ENCODE data around the gene FLYWCH2.

FLYWCH2 gene

DNA sequence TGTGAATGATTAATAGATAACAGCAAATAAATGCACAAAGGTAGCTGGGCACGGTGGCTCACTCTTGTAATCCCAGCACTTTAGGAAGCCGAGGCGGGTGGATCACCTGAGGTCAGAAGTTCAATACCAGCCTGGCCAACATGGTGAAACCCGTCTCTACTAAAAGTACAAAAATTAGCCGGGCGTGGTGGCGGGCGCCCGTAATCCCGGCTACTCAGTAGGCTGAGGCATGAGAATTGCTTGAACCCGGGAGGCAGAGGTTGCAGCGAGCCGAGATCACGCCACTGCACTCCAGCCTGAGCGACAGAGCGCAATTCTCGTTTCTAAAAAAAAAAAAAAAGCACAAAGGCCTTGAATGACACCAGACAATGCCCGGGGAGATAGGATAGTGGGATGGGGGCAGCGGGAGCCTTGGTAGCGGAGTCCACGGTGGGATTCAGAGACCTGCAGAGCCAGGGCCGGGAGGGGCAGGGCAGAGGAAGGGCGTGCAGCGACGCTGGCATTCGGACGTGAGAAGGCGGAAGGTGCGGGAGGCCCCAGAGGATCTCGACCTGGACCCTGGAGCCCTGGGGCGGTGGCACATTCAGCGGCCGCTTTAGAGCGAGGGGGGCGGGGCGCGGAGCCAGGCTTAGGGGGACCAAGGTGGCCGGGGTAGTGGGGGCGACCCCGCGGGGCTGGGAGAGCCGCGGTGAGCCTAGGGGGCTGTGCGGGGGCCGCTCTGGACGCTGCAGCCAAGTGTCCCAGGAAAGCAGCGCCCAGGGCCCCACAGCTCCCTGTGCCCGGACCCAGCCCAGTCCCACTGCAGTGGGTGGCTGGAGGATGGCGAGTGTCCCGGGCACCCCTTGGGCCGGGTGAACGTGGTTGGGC, 999 bp upstream of the FLYWCH2 start:
- DNase-seq (ENCODE audit: low read depth): no peak

DNA sequence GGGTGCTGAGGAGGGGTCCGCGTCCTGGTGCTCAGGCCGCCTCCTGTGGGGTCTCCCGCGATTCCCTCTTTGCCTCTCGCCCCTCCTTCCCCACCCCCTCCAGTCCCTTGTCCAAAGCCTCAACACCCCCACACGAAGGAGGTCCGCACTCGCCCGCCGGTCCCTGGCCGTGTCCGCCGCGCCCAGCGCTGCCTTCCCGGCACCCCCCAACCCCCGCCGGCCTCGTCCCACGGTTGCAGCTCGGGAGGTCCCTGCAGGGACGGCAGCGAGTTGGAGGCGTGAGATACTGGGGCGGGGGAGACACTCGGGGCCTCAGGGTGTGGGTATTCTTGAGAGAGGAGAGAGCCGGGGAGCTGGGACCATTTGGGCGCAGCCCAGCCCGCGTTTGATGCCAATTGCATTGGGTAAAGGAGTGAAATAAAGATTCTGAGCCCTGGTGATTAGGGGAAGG, 468 bp downstream of the FLYWCH2 start:
- DNase-seq (ENCODE audit: low read depth): no peak

DNA sequence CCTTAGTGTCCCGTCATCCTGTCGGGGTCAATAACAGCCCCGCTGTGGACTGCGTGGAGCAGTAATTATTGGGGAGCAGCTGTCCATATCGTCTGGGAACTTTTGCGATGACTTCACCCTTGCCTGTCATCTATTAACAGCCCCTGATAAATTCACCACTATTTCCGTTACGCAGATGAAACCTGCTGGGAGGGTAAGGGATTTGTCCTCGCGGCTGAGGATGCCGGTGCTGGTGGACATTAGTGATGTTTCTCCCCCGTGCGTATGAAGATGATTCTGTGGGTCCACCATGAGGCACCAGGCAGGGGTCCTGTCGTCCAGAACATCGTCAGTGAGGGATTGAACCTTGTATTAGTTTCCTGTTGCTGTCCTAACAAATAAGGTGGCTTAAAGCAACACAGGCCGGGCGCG, 1.0 kb downstream of the FLYWCH2 start:
- no peak for DNase-seq (ENCODE audit: low read depth)

DNA sequence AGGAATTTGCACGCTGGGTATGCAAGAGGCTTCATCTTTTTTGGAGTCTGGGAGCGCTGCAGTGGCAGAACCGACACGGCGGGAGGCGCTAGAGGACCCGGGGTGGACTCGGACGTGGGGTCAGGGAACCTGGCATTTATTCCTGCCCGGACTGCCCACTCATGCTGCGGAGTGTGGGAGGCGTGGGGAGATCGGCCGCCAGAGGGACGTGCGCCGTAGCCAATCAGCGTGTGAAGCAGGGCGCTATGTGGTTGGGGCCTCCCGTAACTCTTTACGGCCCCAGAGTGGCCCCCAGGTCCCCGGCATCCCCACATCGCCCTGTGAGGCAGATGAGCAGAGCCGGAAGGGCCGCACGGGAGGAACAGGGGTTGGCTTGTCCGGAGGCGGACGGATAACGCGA, 11.2 kb downstream of the FLYWCH2 start:
- DNase-seq (ENCODE audit: low read depth): no peak

DNA sequence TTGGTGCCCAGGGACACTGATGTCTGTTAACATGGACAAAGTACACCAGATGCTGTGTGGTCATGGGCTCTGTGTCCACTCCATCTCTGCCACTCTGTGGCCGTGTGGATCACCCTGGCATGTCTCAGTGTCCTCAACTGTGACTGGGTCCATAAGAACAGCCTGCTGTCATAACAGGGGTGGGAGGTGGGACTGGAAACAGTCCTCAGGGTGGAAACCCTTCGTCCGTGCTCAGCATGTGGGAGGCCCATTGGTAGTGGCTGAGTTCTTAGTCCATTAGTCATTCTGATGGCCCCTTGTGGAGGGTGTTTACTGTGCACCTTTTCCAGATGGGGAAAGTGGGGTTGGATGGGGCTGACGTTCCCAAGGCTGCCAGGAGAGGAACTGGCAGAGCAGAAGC, 12.8 kb downstream of the FLYWCH2 start:
- DNase-seq (ENCODE audit: low read depth): no peak

DNA sequence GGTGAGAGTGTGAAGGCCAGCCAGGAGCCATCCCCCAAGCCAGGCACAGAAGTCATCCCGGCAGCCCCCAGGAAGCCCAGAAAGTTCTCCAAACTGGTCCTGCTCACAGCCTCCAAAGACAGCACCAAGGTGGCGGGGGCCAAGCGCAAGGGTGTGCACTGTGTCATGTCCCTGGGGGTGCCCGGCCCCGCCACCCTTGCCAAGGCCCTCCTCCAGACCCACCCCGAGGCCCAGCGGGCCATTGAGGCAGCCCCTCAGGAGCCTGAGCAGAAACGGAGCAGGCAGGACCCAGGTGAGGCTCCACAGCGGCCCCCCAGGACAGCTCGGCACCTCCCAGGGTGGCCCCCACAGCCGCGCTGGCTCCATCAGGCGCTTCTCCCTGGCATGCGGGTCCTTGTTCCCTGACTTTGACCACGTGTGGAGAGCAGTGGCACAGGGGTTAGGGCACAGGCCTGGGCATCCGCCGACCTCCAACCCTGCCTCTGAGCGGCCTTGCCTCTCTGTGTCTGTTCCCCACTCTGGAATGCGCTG, 13.5 kb downstream of the FLYWCH2 start:
- DNase-seq (ENCODE audit: low read depth): no peak

DNA sequence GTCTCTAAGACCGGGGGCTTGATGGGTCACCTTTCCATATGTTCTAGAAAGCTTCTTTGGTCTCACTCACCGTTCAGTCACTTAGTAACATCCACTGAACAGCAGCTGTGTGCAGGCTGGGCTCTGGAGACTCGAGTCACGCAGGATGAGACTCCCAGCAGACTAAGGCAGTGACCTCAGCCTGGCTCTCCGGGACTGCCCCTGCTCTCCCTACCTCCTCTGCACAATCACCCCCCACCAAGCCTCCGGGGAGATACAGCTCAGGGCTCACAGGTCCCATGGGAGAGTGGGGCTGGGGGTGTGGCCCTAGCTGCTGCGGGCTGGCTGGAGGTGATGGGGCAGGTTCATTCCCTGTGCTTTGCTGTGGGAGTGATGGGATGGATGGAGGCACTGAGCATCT, 14.1 kb downstream of the FLYWCH2 start:
- DNase-seq (ENCODE audit: low read depth): no peak

DNA sequence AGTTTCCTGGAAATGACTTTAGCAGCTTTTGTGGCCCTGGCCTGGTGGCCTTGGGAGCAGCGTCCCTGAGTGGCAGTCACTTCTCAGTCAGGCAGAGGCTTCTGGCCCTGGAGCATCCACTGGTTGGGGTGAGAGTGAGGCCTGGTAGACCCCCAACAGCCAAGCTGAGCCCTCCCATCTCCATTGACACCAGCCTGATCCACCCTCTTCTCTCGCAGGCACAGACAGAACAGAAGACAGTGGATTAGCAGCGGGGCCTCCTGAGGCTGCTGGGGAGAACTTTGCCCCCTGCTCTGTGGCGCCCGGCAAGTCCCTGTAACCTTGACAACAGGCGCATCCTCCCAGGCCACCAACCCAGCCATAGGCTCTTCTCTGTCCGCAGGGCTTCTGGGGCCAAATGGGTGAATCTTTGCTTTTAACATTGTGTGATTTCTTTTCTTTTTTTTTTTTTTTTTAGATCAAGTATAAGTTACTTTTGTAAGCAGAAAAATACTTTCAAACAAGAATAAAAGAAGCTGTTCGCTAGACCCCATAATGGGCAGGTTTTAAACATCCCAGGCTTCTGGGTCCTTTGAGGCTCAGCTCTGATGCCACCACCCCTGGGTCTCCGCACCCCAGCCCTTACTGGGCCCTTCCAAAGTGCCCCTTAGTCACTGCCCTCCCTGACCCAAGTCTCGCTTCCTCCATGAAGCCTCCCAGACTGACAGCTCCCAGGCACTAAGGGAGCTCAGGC, 16.0 kb downstream of the FLYWCH2 start:
- no peak for DNase-seq (ENCODE audit: low read depth)

DNA sequence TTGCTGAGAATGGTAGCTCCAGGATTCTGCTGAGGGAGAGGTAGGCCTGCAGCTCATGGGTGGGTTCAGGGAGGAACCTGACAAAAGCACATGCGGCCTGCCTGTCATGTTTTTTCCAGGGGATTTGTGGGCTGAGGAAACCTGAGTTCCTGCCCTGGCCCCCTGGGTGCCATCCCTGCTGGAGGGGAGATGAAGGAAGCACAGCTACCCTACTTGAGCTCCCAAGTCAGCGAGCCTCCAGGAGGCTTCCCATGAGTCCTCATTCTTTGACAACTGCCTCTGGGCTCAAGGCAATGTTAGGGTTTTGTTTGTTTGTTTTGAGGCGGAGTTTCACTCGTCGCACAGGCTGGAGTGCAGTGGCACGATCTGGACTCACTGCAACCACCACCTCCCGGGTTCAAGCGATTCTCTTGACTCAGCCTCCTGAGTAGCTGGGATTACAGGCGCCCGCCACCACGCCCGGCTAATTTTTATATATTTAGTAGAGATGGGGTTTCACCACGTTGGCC, 16.6 kb downstream of the FLYWCH2 start:
- DNase-seq (ENCODE audit: low read depth): no peak

DNA sequence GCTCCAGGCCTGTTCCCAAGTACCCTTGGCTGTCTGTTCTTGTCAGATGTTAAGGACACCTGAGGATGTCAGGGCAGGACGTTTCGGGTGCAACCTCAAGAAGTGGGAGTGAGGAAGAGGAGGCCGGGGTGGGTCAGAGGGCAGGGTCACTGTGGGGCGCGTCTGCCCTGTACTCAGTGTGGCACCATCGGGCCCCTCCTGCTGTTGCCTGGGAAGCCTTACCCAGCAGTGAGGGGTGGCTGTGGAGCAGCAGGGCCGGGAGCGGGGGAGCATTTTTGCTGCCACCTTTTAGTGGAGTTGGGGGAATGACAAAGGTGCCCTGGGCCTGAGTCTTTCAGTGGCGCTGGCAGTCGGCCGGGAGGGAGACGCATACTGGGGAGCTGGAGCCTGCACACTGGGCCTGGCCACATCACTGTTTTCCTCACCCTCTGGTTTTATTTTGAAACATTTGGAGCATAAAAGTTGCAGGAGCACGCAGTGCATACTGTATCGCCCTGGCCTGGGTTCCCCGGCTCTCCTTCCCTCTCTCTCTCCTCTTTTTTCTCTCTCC, 17.6 kb downstream of the FLYWCH2 start:
- no peak for DNase-seq (ENCODE audit: low read depth)

DNA sequence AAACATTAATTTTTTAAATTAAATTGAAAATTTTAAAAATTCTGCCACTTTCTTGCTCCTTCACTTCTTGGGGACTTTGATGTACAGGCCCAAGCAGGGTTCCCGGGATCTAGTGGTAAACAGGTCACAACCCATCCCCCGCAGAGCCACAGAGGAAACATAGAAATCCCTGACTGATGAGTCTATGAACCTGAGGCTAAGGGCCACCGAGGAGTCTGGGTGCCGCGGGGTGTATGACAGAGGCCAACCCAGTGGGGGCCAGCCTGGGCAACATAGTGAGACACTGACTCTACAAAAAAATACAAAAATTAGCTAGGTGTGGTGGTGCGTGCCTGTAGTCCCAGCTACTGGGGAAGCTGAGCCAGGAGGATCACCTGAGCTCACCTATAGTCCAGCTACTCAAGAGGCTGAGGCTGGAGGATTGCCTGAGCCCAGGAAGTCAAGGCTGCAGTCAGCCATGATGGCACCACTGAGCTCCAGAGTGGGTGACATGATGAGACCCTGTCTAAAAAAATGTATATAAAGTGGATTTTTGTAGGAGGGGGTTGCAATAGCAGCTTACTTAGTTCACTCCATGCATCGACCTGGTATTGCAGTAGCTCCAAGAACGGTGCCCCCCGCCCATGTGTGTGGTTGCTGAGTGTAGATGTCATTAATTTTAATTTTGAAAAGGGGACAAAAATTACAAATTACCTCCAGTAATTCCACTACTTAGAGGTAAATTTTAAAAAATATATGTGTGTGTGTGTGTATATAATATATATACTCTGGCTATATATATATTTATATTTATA, 19.5 kb downstream of the FLYWCH2 start:
- no peak for DNase-seq (ENCODE audit: low read depth)

DNA sequence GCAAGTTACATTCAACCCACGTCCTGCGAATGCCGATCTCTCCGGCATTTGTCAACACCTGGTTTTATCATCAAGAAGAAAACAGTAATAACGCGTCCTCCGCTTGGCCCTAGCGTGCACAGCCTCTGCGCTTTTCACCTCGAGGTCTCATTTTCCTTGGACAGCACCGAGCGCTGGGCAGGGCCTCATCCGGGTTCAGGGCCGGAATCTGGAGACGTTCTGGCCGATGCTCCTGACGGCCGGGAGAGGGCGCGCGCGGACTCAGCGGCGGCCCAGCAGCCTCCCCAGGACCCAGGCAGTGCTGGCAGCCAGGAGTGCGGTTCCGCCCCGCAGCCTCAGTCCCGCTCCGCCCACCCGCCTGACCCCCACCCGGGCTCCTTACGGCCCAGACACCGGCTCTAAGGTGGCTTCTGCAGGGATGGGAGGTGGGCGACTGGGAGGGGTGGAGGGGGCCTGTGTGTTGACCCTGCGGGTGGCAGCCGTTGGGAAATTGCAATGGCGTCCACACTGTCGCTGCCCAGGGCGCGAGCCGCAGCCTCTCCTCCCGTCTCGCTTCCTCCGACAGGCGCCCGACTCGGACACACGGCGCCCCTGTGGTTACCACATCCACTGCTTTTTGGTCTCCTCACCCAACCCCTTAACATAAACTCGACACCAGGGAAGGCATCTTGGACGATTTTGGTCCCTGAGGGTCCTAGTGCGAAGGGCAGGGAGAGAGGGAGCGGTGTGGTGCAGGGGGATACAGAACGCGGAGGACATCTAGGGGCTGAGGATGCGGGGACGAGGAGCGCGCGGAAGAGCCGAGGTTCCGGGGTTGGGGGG, 21.3 kb downstream of the FLYWCH2 start:
- DNase-seq (ENCODE audit: low read depth): peak; percentile 78

DNA sequence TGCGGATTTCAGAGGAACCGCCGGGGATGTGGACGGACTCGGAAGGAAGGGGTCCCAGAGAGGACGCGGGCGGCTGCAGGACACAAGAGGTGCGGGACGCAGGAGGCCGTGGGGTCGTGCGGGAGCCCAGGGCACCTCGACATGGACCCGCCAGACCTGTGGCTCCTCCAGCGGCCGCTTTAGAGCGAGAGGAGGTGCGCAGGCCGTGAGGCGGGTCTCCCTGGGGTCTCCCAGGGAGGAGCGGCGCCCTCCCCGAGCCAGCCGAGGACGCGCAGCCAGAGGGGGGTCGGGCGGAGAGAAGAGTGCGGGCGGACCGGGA, 21.9 kb downstream of the FLYWCH2 start:
- no peak for DNase-seq (ENCODE audit: low read depth)

DNA sequence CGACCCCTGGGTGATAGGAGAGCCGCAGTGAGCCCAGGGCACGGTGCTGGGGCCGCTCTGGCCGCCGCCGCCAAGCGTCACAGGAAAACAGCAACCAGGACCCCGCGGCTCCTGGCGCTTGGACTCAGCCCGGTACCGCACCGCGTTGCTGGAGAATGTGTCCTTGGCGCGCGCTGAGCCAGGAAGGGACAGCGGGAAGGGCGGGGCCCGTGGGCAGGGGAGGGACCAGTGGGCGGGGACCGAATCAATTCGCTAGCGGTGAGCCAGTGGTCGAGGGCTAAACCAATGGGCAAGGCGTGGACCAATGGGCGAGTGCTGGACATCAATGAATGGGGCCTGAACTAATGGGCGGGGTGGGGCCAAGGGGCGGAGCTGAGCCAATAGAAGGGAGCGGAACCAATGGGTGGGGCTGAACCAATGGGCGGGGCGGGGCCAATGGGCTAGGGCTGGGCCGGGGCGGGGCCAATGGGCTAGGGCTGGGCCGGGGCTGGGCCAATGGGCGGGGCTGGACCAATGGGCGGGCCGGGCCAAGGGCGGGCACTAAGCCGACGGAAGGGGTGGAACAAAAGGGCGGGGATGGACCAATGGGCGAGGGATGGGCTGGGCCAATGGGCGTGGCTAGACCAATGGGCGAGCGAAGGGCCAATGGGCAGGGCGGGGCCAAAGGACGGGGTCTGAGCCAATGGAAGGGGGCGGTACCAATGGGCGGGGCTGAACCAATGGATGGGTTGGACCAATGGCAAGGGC, 22.4 kb downstream of the FLYWCH2 start:
- peak; percentile 98 for DNase-seq (ENCODE audit: low read depth)

DNA sequence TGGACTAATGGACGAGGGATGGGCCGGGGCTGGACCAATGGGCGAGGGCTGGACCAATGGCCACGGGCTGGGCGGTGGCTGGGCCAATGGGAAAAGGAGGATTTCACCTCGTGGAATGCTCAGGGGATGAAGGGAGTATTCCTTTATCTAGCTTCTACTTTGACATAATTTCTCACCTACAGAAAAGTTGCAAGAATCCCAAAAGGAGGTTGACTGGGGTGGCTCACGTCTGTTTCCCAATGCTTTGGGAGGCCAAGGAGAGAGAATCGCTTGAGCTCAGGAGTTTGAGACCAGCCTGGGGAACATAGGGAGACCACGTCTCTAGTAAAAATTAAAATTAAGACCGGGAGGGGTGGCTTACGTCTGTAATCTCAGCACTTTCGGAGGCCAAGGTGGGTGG, 23.0 kb downstream of the FLYWCH2 start:
- no peak for DNase-seq (ENCODE audit: low read depth)

DNA sequence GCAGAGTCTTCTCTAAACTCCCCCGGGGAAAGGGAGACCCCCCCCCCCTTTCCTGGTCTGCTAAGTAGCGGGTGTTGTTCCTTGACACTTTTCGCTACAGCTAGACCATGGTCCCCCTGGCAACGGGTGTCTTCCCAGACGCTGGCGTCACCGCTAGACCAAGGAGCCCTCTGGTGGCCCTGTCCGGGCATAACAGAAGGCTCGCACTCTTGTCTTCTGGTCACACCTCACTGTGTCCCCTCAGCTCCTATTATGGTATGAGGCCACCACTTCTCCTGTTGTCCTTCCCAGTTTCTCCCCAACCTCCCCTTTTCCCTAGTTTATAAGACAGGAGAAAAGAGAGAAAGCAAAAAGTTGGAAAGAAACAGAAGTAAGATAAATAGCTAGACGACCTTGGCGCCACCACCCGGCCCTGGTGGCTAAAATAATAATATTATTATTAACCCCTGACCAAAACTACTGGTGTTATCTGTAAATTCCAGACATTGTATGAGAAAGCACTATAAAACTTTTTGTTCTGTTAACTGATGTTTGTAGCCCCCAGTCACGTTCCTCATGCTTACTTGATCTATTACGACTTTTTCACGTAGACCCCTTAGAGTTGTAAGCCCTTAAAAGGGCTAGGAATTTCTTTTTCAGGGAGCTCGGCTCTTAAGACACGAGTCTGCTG, 24.2 kb downstream of the FLYWCH2 start:
- DNase-seq (ENCODE audit: low read depth): peak; percentile 37

DNA sequence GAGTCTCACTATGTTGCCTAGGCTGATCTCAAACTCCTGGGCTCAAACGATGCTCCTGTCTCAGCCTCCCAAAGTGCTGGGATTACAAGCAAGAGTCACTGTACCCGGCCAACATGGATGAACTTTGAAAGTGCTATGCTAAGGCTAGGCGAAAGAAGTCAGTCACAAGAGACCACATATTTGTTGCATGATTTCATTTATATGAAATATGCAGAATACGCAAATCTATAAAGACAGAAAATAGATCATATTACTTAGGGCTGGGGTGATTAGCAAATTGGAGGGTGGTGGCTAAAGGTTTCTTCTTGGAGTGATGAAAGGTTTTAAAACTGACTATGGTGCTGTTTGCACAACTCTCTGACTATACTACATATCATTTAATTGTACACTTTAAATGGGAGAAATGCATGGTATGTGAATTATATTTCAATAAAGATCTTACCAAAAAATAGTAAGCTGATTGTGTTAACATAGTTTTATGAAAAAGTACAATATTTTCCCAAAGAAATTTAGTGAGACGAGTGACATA, 27.5 kb downstream of the FLYWCH2 start:
- DNase-seq (ENCODE audit: low read depth): no peak

DNA sequence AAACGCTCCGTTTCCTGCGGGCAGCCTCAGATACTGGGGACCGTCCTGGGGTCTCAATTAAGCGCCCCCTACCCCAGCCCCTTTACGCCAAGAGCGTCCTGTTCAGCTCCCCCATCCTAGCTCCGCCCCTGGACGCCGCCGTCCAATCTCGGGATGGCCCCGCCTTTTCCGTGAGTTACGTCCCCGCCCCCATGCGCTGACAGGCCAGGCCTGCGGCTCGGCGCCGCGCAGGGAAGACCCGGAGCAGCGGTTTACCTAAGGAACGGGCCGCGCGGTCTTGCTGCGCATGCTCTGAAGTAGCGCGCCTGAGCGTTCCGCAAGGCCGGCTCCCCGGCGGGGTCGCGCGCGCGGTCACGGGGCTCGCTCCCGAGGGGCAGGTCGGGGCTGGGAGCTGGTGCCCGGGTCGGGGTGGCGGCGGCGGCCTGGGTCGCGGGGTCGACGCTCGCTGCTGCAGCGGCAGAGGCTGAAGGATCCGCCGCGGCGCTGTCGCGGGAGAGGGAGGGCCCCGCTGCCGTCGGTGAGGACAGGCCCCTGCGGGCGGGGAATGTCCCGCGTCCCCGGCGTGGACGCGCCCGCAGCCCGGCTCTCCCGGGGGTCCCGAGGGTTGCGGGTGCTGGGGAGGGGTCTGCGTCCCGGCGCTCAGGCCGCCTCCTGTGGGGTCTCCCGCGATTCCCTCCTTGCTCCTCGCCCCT, 28.8 kb downstream of the FLYWCH2 start, which contains the start of gene FLYWCH1:
TSS of gene FLYWCH1 (plus strand) at position 294 of the 692 bp plus-strand sequence. CDS start 17,755 bp downstream, outside the sequence.
- peak; percentile 99 for DNase-seq (ENCODE audit: low read depth)

Data from activated T-cell treated with anti-CD3 and anti-CD28 coated beads for 48 hours (primary cell).